Subcutaneous abdominal adipose tissue (tissue), 5 donors: Measurements from ENCODE around the gene RNF208.

Experiments used
- H3K27ac ChIP-seq: one replicate; pipeline ENCODE4 v1.7.0; 2013; ENCODE audit warnings: low read depth, mild to moderate bottlenecking, inconsistent platforms, low read length, moderate library complexity
- H3K27me3 ChIP-seq, 5 donors: one replicate each; pipeline ENCODE4 v1.7.0; 2013; ENCODE audit warnings: low read length in 5 of 5, inconsistent platforms in 1 of 5; ENCODE audit not compliant: control insufficient read depth in 5 of 5, insufficient read depth in 4 of 5
- H3K36me3 ChIP-seq, 5 donors: one replicate each; pipeline ENCODE4 v1.7.0; 2013; ENCODE audit warnings: low read length in 5 of 5; ENCODE audit not compliant: control insufficient read depth in 5 of 5, insufficient read depth in 5 of 5
- H3K4me1 ChIP-seq, 5 donors: one replicate each; pipeline ENCODE4 v1.7.0; 2013; ENCODE audit warnings: low read length in 5 of 5, mild to moderate bottlenecking in 3 of 5, moderate library complexity in 1 of 5; ENCODE audit not compliant: control insufficient read depth in 5 of 5, insufficient read depth in 5 of 5
- H3K4me3 ChIP-seq, 5 donors: one replicate each; pipeline ENCODE4 v1.7.0; 2013; ENCODE audit warnings: low read length in 5 of 5, low read depth in 1 of 5
- H3K9ac ChIP-seq, 5 donors: one replicate each; pipeline ENCODE4 v1.7.0; 2013; ENCODE audit warnings: low read length in 5 of 5, mild to moderate bottlenecking in 4 of 5, moderate library complexity in 3 of 5
- H3K9me3 ChIP-seq, 5 donors: one replicate each; pipeline ENCODE4 v1.7.0; 2013; ENCODE audit warnings: low read length in 5 of 5; ENCODE audit not compliant: control insufficient read depth in 5 of 5
- donor health status: healthy.
- donor health status: healthy.
- donor health status: healthy.
- donor health status: healthy.
- donor health status: healthy.

The RNF208 gene

DNA sequence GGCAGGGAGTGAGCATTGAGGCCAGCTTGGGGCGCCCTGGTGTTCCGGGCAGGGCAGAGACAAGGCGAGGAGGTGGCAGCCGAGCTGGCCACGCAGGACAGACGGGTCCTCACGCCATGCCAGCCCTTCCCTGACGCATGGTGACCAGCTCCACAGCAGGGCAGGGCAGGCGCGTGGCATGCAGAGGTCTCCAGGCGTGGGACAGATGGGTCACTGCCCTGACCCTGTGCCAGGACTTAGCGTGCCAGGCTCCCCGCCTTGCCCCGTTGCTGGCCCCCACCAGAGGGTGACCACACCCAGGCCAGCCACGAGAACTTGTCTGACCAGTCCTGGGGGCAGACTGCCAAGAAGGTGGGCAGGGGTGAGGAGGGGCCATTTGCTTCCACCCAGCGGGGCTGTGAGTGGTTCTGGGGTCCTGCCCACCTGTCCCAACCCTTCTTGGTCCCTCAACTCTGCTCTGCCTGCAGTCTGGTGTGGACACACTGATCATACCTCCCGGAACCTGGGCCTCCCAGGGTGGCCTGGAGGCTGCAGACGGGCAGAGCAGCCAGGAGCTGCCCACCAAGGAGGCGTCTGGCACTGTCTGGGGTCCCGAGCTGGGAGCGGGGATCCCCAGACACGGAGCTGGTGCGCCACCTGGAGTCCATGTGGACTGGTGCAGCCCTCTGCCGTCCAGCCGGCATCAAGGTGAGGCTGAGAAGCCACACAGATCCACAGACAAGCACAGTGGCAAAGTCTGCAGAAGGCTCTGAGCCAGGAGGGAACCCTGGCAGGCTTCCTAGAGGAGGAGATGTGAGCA is 5.2 kb upstream of the RNF208 start, which contains the start of gene RNF224:
TSS of gene RNF224 (plus strand) at position 449 of the 799 bp plus-strand sequence. CDS start 834 bp downstream, outside the sequence.
- Histone ChIP-seq H3K27ac (no peak within 1 kb of the TSS), H3K4me1 (peaks cover 0 to 15% (median 14%) of the 10 kb centered on the region in 5 donors), H3K36me3 (no peaks in the 10 kb centered on the region), H3K27me3 (peaks cover 37 to 55% (median 52%) of the 10 kb centered on the region in 5 donors), H3K4me3 (no peak within 1 kb of the TSS), H3K9ac (no peak within 1 kb of the TSS), H3K9me3 (no peaks in the 10 kb centered on the region)

DNA sequence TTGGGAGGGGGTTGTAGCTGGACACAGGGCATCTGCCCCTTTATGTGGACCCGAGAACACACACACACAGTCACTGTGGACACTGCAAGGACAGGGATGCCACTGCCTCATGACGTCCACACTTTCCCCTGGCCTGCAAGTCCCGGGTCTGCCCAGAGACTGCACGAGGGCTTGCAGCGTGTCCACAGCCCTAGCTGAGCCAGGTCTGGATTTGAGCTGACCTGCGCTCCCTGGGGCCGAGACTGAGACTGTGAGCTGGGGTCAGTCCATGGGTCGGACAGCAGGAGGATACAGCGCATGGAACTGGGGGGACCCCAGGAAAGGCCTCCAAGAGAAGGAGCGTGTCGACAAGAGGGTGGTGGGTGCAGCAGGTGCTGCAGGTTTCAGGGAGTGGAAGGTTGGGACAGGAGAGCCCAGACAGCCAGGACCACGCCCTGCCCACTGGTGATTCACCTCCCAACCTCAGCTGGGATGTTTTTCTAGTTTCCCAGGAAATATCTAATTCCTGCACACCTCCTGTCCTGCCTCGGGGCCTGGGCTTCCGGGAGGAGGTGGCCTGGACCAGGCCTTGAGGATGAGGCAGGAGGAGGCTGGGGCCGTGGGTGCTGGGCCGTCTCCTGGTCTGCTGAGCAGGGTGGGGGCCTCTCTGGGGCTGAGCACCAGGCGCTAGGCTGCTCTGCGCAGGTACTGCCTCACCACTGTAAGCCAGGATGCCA is 4.5 kb upstream of the RNF208 start:
- Histone ChIP-seq H3K4me3 (no peak overlapping the region), H3K36me3 (no peaks in the 10 kb centered on the region), H3K9ac (no peak overlapping the region), H3K9me3 (no peaks in the 10 kb centered on the region), H3K27me3 (peaks cover 29 to 47% (median 46%) of the 10 kb centered on the region in 5 donors), H3K4me1 (peaks cover 0 to 18% (median 17%) of the 10 kb centered on the region in 5 donors), H3K27ac (no peak overlapping the region)

DNA sequence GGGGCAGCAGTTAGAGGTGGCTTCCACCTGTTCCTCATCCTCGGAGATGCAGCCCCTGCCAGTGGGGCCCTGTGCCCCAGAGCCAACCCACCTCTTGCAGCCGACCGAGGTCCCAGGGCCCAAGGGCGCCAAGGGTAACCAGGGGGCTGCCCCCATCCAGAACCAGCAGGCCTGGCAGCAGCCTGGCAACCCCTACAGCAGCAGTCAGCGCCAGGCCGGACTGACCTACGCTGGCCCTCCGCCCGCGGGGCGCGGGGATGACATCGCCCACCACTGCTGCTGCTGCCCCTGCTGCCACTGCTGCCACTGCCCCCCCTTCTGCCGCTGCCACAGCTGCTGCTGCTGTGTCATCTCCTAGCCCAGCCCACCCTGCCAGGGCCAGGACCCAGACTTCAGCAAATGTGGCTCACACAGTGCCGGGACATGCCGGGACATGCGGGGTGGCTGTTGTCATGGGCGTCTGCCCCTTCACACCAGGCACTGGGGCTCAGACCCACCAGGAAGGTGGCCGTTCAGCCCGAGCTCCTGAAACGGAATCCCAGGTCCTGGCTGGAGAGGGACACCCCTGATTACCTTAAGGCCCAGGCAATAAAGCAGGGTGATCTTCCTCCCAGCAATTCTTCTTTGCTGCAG is 3.8 kb upstream of the RNF208 start:
- H3K36me3 ChIP-seq = no peaks in the 10 kb centered on the region
- H3K9me3 ChIP-seq = no peaks in the 10 kb centered on the region
- H3K9ac ChIP-seq = no peak overlapping the region
- no peak overlapping the region for H3K27ac ChIP-seq
- H3K27me3 ChIP-seq = peaks cover 24 to 41% (median 39%) of the 10 kb centered on the region in 5 donors
- H3K4me3 ChIP-seq = no peak overlapping the region
- peaks cover 0 to 20% (median 18%) of the 10 kb centered on the region in 5 donors for H3K4me1 ChIP-seq

DNA sequence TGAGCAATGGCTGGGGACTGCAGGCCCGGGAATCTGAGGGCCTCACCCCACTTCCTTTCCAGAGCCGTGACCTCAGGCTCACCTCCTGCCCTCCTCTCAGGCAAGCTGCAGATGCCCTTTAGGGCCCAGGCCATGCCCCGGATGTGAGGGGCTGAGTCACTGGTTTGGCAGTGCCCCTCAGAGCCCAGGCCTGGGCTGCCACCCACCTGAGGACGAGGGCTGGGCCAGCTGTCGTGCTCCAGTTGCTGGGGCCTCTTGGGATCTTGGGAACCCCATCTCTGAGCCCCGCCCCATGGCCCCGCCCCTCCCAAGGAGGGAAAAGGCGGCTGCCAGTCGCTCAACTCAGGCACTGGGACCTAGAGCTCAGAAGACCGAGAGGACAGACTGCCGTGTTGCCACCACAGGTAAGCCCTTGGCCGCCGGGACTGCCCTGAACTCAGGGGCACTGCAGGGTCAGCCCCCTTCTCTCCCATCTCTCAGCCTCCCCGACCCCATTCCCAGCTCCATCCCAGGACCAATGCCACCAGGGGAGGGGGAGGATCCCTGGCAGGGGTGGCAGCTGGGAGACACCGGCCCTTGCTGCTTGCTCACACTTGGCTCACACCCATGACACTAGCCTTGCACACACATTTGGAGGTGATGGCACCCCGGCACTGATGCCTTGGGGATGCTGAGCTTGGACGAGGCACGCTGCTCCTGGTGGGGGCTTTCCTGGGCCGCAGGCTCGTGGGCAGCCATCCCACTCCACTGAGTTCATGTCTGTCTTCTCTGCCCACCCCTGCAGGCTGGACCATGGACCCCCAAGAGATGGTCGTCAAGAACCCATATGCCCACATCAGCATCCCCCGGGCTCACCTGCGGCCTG is 3.0 kb upstream of the RNF208 start, which contains the start of gene CYSRT1:
TSS of gene CYSRT1 (plus strand) at position 345 of the 865 bp plus-strand sequence. CDS start at position 793, 448 bp downstream.
- peak within 1 kb of the TSS; percentile 80 for H3K27ac ChIP-seq
- peaks cover 21 to 33% (median 31%) of the 10 kb centered on the region in 5 donors for H3K27me3 ChIP-seq
- H3K4me1 ChIP-seq = peaks cover 0 to 20% (median 18%) of the 10 kb centered on the region in 5 donors
- peak within 1 kb of the TSS; percentile 53 to 81 (median 76) for H3K4me3 ChIP-seq
- H3K9ac ChIP-seq = peak within 1 kb of the TSS in 4 of 5 donors; percentile 76 to 96 (median 93)
- H3K9me3 ChIP-seq = no peaks in the 10 kb centered on the region
- H3K36me3 ChIP-seq = no peaks in the 10 kb centered on the region

DNA sequence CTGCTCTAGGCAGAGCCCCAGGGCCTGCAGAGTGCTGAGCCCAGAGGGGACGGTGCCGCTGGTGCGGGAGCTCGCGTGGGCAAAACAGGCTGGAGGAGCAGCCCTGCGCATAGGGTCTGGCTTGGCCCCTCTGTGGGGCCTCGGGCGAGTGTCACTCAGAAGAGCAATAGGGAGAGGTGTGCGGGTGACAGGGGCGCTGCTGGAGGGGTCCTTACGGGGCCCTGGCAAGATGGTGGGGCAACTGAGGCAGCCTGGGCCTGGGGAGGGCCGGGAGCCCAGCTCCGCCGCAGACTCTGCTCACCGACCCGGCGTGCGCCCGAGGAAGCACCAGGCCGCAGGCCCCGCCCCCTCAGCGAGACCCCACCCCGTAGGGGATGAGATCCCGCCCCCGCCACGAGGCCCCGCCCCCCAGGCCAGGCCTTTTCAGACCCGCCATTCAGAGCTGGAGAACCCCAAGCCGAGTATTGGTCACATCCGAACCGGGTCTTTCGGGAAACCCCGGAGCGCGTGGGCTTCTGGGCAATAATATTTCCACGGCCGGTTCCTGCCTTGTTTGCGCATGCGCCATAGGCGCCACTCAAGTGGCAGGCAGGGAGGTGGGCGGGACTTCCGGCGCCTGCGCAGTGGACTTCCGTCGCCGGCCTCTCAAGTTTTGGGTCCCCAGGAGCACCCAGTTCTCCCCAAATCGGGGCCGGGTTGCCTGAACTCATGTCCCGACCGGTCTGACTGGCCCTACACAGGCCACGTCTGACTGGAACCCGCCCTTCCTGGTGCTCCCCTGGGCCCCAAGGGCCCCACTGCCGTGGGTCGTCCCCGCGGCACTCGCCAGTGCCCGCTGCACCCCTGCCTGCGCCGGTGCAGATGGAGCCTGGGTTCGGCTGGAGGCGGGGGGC is 1.3 kb upstream of the RNF208 start:
- H3K4me3 ChIP-seq = peak overlapping the region in 4 of 5 donors; percentile 71 to 81 (median 78)
- H3K9me3 ChIP-seq = no peaks in the 10 kb centered on the region
- H3K4me1 ChIP-seq = peaks cover 0 to 25% (median 20%) of the 10 kb centered on the region in 5 donors
- no peaks in the 10 kb centered on the region for H3K36me3 ChIP-seq
- H3K27me3 ChIP-seq = peaks cover 5 to 18% (median 14%) of the 10 kb centered on the region in 5 donors
- H3K27ac ChIP-seq = peak overlapping the region; percentile 80
- peak overlapping the region; percentile 48 to 96 (median 92) for H3K9ac ChIP-seq

DNA sequence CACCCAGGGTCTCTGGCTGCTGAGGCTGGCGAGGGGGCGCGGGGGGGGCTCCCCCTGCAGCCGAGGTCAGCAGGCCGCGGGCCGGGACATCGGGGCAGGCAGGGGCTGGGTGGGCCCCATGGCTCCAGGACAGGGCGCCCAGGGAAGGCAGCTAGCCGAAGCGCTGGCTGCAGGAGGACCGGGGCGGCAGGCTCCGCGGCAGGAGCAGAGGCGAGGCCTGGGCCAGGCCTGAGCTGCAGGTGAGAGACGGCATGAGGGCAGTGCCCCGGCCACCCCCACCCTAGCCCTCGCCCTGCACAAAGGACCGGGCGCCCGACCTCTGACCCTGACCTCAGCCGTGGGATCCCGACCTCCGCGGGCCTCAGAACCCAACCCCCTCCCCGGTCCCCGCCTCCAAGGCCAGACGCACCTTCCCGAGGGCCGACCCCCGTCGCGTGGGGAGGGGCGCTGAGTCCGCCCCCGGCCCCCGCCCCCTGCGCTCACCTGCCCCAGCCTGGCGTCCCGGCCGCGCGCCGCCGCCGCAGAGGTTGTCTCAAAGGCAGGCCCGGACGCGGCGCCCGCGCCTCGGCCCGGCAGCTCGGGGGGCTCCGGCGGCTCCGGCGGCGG is 431 bp downstream of the RNF208 start:
- no peaks in the 10 kb centered on the region for H3K9me3 ChIP-seq
- H3K4me1 ChIP-seq = peaks cover 0 to 43% (median 36%) of the 10 kb centered on the region in 5 donors
- no peak overlapping the region for H3K27ac ChIP-seq
- peak overlapping the region in 1 of 5 donors; percentile 47 for H3K9ac ChIP-seq
- H3K4me3 ChIP-seq = peak overlapping the region in 2 of 5 donors; percentile 13 to 46
- peaks cover 0 to 1% (median 0%) of the 10 kb centered on the region in 5 donors for H3K36me3 ChIP-seq
- H3K27me3 ChIP-seq = peaks cover 2 to 6% (median 4%) of the 10 kb centered on the region in 5 donors

DNA sequence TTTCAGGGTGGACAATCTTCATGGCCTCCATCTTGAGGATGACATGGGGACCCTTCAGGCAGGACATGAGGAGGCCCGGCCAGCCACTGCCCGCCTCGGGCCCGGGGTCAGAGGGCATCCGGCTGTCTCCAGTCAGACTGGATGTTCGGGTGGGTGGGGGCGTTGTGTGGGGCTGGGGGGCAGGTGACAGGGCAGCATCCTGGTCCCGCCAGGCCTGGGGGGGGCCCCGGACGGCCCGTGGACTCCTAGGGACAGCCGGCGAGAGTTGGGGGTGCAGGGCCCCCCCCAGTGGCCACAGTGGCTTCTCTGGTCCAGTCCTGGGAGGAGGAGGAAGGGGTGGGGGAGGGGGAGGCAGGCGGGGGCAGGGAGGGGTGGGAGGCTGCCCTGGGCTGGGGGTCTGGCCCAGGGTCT is 940 bp downstream of the RNF208 start:
- Histone ChIP-seq H3K27me3 (peaks cover 0 to 4% (median 0%) of the 10 kb centered on the region in 5 donors), H3K9ac (no peak overlapping the region), H3K27ac (no peak overlapping the region), H3K9me3 (no peaks in the 10 kb centered on the region), H3K36me3 (peaks cover 0 to 7% (median 1%) of the 10 kb centered on the region in 5 donors), H3K4me1 (peaks cover 0 to 43% (median 36%) of the 10 kb centered on the region in 5 donors), H3K4me3 (no peak overlapping the region)

DNA sequence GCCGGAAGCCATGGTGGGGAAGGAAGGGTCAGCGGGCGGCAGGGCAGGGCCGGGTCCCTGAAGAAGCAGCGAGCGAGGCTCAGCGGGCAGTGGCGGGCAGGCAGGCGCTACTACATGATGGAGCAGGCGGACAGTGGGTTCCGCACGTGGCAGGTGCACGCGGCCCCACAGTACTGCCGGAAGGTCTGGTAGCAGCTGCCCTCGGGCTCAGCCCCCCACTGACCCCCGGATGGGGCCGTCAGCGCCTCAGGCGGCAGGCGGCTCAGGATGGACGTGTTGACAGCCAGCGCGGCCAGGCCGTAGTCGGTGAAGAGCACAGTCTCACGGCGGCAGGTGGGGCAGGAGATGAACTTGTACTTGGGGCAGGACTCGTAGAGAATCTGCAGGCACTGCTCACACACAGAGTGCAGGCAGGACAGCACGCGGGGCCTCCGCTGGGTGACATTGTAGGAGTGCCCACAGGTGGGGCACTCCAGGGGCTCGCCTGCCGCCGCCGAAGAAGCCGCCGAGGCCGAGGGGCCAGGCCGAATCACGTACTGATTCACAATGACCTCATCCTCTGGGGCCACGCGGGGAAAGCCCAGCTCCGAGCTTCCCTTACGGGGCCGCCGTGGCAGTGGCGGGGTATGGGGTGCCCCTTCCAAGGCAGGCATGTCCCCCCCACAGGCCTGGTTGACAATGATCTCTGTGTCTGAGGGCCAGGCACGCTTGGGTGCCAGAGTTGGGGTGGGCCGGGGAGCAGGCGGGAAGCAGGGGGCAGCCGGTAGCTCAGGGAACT is 1.5 kb downstream of the RNF208 start:
- no peaks in the 10 kb centered on the region for H3K9me3 ChIP-seq
- no peak overlapping the region for H3K9ac ChIP-seq
- peaks cover 0 to 4% (median 0%) of the 10 kb centered on the region in 5 donors for H3K27me3 ChIP-seq
- no peak overlapping the region for H3K4me3 ChIP-seq
- peaks cover 0 to 9% (median 5%) of the 10 kb centered on the region in 5 donors for H3K36me3 ChIP-seq
- H3K27ac ChIP-seq = no peak overlapping the region
- peaks cover 0 to 43% (median 36%) of the 10 kb centered on the region in 5 donors for H3K4me1 ChIP-seq
